Activated CD8-positive, alpha-beta T cell treated with anti-CD3 and anti-CD28 coated beads for 36 hours (primary cell): Measurements from ENCODE around the gene SURF2. TPM values are rescaled to one million over a fixed set of nuclear protein-coding genes. Genes with fewer than 3 reads are reported as not detected.

Experiments used
- ATAC-seq: fragments of 200-7000 bp; cut with Tn5 transposase; one replicate; pipeline ENCODE4 v1.10.0; 2021; ENCODE audit warnings: mild to moderate bottlenecking, moderate library complexity
- CTCF ChIA-PET: fragments of 350-600 bp; sonication (Branson Sonifier 250); formaldehyde crosslinking; loops from one replicate; lab custom pipeline; 2021; ENCODE audit warnings: antibody characterized with exemption; lab: Charles Lee
- POLR2A ChIA-PET: fragments of 350-600 bp; sonication (Branson Sonifier 250); formaldehyde crosslinking; loops from one replicate; lab custom pipeline; 2021; ENCODE audit warnings: antibody characterized with exemption; lab: Charles Lee
- DNase-seq: peaks from one replicate; pipeline ENCODE4 v3.0.0-alpha.2; 2020
- H3K27ac Mint-ChIP-seq: one replicate; pipeline ENCODE4 v1.8.0; 2021; ENCODE audit warnings: mild to moderate bottlenecking, mixed read lengths
- H3K27me3 Mint-ChIP-seq: one replicate; pipeline ENCODE4 v1.8.0; 2021; ENCODE audit warnings: mixed read lengths
- H3K36me3 Mint-ChIP-seq: one replicate; pipeline ENCODE4 v1.8.0; 2021; ENCODE audit warnings: low read depth, mixed read lengths
- H3K4me1 Mint-ChIP-seq: one replicate; pipeline ENCODE4 v1.8.0; 2021; ENCODE audit warnings: low read depth, mixed read lengths
- H3K4me3 Mint-ChIP-seq: one replicate; pipeline ENCODE4 v1.8.0; 2021; ENCODE audit warnings: mild to moderate bottlenecking, moderate library complexity, mixed read lengths
- H3K9me3 Mint-ChIP-seq: one replicate; pipeline ENCODE4 v1.8.0; 2021; ENCODE audit warnings: mixed read lengths
- intact Hi-C: fragments of 100-400 bp; cut with micrococcal nuclease; formaldehyde crosslinking; loops from one replicate; pipeline ENCODE4 v1.10.0; 2022
- total RNA-seq, 2 experiments: library from RNA; stranded (reverse); gene quantifications; one replicate each; pipeline ENCODE4 v1.2.3, GENCODE V29; 2021
- TF ChIP-seq, protein P1 (sequence below): fragments of 200-600 bp; IDR thresholded peaks from one replicate; pipeline ENCODE4 v1.8.0; 2022; ENCODE audit warnings: antibody characterized with exemption, mild to moderate bottlenecking

SURF2 gene
- total RNA-seq, 2 experiments from 2014 or later = 14.6 to 21.5 TPM

GRCh38 chr9:133379153-133380086, 23.1 kb downstream of the SURF2 start:
- CTCF ChIA-PET = interaction anchor here (0.6 to 1.3 kb wide), 3 partner anchors 33 to 141 kb away, joined by 3 to 4 read pairs (median 4); no protein-coding TSS in a partner anchor
- H3K4me3 Mint-ChIP-seq = no peak overlapping the region
- POLR2A ChIA-PET = interaction anchor here (0.8 to 1.8 kb wide), 3 partner anchors 8 to 37 kb away, joined by 3 to 4 read pairs (median 4); partner anchors contain the start of genes MED22 and RPL7A

DNA sequence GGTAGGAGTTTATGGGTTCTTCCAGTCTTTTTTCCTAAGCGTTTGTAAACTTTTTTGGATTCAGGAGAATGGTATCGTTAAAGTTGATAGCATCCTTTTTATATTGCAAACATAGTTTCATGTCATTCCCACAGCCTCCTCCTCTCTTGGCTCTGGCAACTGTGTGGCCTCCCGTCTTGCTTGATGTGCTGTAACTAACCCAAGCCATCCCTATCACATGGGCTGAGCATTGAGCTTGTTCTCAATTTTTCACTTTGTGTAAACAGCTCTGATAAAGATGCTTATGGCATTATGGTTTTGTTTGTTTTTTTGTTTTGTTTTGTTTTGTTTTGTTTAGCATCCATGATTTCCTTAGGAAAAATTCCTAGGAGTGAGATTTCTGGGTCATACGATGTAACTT, 24.4 kb downstream of the SURF2 start:
- H3K4me1 Mint-ChIP-seq = no peaks in the 10 kb centered on the region
- ATAC-seq = no peak
- H3K27me3 Mint-ChIP-seq = no peaks in the 10 kb centered on the region
- DNase-seq = no peak
- no peaks in the 10 kb centered on the region for H3K9me3 Mint-ChIP-seq
- H3K27ac Mint-ChIP-seq = no peak overlapping the region
- TF ChIP-seq, protein P1, sequence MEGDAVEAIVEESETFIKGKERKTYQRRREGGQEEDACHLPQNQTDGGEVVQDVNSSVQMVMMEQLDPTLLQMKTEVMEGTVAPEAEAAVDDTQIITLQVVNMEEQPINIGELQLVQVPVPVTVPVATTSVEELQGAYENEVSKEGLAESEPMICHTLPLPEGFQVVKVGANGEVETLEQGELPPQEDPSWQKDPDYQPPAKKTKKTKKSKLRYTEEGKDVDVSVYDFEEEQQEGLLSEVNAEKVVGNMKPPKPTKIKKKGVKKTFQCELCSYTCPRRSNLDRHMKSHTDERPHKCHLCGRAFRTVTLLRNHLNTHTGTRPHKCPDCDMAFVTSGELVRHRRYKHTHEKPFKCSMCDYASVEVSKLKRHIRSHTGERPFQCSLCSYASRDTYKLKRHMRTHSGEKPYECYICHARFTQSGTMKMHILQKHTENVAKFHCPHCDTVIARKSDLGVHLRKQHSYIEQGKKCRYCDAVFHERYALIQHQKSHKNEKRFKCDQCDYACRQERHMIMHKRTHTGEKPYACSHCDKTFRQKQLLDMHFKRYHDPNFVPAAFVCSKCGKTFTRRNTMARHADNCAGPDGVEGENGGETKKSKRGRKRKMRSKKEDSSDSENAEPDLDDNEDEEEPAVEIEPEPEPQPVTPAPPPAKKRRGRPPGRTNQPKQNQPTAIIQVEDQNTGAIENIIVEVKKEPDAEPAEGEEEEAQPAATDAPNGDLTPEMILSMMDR = no peak
- H3K36me3 Mint-ChIP-seq = no peaks in the 10 kb centered on the region
- H3K4me3 Mint-ChIP-seq = no peak overlapping the region
- POLR2A ChIA-PET = no interaction called here
- CTCF ChIA-PET = no interaction called here
- intact Hi-C loops = no loop called here

More at GRCh38 chr9:133379153-133380086, 23.1 kb downstream of the SURF2 start:
- peaks cover 8% of the 10 kb centered on the region for H3K36me3 Mint-ChIP-seq
- intact Hi-C loops = loop anchor here (10.0 kb wide), 1 partner anchor 105 kb away; no protein-coding TSS in a partner anchor
- H3K27ac Mint-ChIP-seq = no peak overlapping the region
- H3K27me3 Mint-ChIP-seq = no peaks in the 10 kb centered on the region
- H3K9me3 Mint-ChIP-seq = no peaks in the 10 kb centered on the region
- DNase-seq (no peak), ATAC-seq (no peak)
- H3K4me1 Mint-ChIP-seq = peaks cover 4% of the 10 kb centered on the region
- TF ChIP-seq, protein P1 = no peak

- H3K4me3 Mint-ChIP-seq = no peak overlapping the region
- TF ChIP-seq, protein P1 = no peak
These were observed 26.3 kb downstream of the SURF2 start for GRCh38 chr9:133382507-133383141.

DNA sequence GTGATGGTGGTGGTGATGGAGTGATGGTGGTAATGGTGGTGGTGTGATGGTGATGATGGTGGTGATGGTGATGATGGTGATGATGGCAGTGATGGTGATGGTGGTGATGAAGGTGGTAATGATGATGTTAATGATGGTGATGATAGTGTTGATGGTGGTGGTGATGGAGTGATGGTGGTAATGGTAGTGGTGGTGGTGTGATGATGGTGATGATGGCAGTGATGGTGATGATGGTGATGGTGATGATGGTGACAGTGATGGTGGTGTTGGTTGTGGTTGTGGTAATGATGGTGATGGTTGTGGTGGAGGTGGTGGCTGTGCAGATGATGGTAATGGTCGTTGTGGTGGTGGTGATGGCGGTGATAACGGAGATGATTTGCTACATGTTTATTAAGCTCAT, 27.1 kb downstream of the SURF2 start:
- ChIA-PET POLR2A (no interaction called here), CTCF (interaction anchor here (0.8 kb wide), 1 partner anchor 21 kb away, joined by 3 read pairs; no protein-coding TSS in a partner anchor)
- Mint-ChIP-seq H3K27ac (no peak overlapping the region), H3K36me3 (no peaks in the 10 kb centered on the region), H3K9me3 (no peaks in the 10 kb centered on the region), H3K4me1 (no peaks in the 10 kb centered on the region), H3K4me3 (no peak overlapping the region), H3K27me3 (no peaks in the 10 kb centered on the region)
- DNase-seq = no peak
- TF ChIP-seq, protein P1 = no peak
- no peak for ATAC-seq
- intact Hi-C loops = no loop called here

More at GRCh38 chr9:133382507-133383141, 26.3 kb downstream of the SURF2 start:
- no peak overlapping the region for H3K27ac Mint-ChIP-seq
- ChIA-PET POLR2A (no interaction called here), CTCF (no interaction called here)
- H3K36me3 Mint-ChIP-seq = no peaks in the 10 kb centered on the region
- no peaks in the 10 kb centered on the region for H3K4me1 Mint-ChIP-seq
- ATAC-seq (no peak), DNase-seq (no peak)
- no peaks in the 10 kb centered on the region for H3K9me3 Mint-ChIP-seq
- intact Hi-C loops = no loop called here
- H3K27me3 Mint-ChIP-seq = no peaks in the 10 kb centered on the region
